ENCODE measurements around the gene IFITM1.
A peak's percentile ranks its signal among the peaks of the same experiment; 100 is the strongest.
"Not testable (repeated sequence)": the region's sequence is repeated elsewhere in the genome, so short reads cannot be mapped to it uniquely, and the experiment has no call there.

Gene IFITM1

DNA sequence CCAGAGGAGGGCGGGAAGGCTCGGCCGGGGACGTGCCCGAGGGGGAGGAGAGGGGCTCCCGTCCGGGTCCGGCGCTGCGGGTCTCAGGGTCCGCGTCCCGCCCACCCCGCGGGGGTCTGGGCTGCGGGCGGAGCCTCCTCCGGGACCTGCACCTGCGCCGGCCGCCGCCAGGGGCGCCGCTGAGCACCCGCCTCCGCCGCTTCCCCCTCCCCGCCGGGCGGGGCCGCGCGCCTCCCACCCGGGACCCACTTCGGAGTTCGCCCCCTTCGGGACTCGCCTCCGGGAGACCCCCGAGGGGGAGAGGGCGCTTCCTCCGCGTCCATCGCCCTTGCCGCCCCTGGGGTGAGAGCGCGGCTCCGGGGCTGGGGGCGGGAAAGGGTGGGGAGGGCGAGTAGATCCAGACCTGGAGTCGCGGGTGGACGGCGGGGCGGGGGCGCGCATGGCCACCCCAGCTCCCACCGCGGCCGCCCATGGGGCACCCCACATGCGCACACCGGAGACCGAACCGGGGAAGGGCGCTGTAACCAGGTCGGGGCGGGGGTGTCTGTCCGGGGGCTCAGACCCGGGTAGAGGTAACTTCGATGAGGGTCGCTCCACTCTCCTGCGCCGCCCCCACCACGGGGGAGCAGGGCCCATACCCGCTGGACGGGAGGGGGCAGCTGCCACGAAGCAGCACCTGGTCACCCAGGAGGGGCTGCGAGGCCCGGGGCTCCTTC lies 4.7 kb downstream of the IFITM1 start:
- H3K36me3 Mint-ChIP-seq (ENCODE audit: low read depth), result peaks cover 34% of the 10 kb centered on the region
- not testable (repeated sequence) for H3K27ac Mint-ChIP-seq, H3K9me3 Mint-ChIP-seq, H3K27me3 Mint-ChIP-seq
- peak; percentile 1 for ATAC-seq
- DNase-seq, result peak; percentile 15
- H3K4me1 Mint-ChIP-seq, result peaks cover 32% of the 10 kb centered on the region
- H3K4me3 Mint-ChIP-seq, result peak overlapping the region; percentile 89

- not testable (repeated sequence) for H3K27me3 Mint-ChIP-seq, H3K9me3 Mint-ChIP-seq
- H3K4me1 Mint-ChIP-seq, result peaks cover 37% of the 10 kb centered on the region
- peak overlapping the region; percentile 89 for H3K4me3 Mint-ChIP-seq
- H3K27ac Mint-ChIP-seq, result peak overlapping the region; percentile 94
- H3K36me3 Mint-ChIP-seq (ENCODE audit: low read depth), result peaks cover 29% of the 10 kb centered on the region
- peak; percentile 23 for ATAC-seq
- peak; percentile 20 for DNase-seq
These were observed 5.5 kb downstream of the IFITM1 start for GRCh38 chr11:319121-319887.

GRCh38 chr11:319888-320273 lies 6.0 kb downstream of the IFITM1 start:
- H3K27me3 Mint-ChIP-seq, H3K9me3 Mint-ChIP-seq: not testable (repeated sequence)
- Mint-ChIP-seq H3K4me3 (peak overlapping the region; percentile 89), H3K36me3 (ENCODE audit: low read depth) (peaks cover 23% of the 10 kb centered on the region), H3K4me1 (peaks cover 43% of the 10 kb centered on the region), H3K27ac (peak overlapping the region; percentile 94)
- ATAC-seq, result peak; percentile 38
- peak; percentile 37 for DNase-seq

DNA sequence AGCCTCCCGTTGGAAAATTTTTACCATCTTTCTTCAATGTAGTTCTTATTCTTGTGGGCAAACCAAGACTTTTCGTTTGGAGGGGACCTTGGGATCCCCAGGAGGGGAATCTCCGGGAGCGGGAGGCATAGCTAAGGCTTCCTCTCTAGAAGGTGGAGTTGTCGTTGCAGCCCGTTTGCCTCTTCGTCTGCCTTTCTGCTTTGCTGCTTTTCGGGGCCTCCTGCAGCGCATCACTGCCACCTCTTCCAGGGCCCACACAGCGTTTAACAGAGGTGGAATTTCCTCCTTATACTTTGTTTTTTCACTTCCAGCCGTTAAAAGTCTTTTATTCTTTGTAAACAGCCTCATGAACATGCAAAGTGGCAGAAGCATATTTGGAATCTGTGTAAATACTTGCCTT lies 10.3 kb downstream of the IFITM1 start:
- H3K4me3 Mint-ChIP-seq, result peak overlapping the region; percentile 28

DNA sequence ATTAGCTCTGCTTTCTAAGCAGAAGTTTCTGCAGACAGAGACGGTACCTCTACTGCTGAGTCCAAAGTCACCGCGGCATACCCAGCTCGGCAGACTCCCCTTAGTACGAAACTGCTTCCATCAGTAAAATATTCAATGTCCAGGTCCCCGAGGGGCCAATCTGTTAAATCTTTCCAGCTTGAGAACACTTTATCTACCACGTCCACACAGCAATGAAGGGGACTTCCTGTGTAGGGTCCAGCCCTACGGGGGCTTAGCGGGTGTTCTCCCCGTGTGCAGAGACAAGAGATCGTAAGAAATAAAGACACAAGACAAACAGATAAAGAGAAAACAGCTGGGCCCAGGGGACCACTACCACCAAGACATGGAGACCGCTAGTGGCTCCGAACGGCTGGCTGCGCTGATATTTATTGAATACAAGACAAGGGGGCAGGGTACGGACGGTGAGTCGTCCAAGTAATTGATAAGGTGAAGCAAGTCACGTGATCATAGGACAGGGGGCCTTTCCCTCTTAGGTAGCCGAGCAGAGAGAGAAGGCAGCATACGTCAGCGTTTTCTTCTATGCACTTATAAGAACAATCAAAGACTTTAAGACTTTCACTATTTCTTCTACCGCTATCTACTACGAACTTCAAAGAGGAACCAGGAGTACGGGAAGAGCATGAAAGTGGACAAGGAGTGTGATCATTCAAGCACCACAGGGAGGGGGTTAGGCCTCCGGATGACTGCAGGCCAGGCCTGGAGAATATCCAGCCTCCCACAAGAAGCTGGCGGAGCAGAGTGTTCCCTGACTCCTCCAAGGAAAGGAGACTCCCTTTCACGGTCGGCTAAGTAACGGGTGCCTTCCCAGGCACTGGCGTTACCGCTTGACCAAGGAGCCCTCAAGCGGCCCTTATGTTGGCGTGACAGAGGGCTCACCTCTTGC lies 11.0 kb downstream of the IFITM1 start:
- not testable (repeated sequence) for ATAC-seq; H3K27me3 Mint-ChIP-seq; H3K36me3 Mint-ChIP-seq (ENCODE audit: low read depth); H3K9me3 Mint-ChIP-seq; DNase-seq
- Mint-ChIP-seq H3K4me1 (peaks cover 69% of the 10 kb centered on the region), H3K27ac (peak overlapping the region; percentile 55), H3K4me3 (peak overlapping the region; percentile 28)

More for the DNA sequence above, 10.3 kb downstream of the IFITM1 start:
- no peak for ATAC-seq
- no peak for DNase-seq
- Mint-ChIP-seq H3K9me3 (no peaks in the 10 kb centered on the region), H3K27ac (peak overlapping the region; percentile 55), H3K27me3 (no peaks in the 10 kb centered on the region), H3K36me3 (ENCODE audit: low read depth) (peaks cover 7% of the 10 kb centered on the region), H3K4me1 (peaks cover 65% of the 10 kb centered on the region)

- ATAC-seq, result peak; percentile 15
- H3K9me3 Mint-ChIP-seq, result no peaks in the 10 kb centered on the region
- peak overlapping the region; percentile 87 for H3K27ac Mint-ChIP-seq
- H3K36me3 Mint-ChIP-seq (ENCODE audit: low read depth), result no peaks in the 10 kb centered on the region
- no peak for DNase-seq
- H3K4me1 Mint-ChIP-seq, result peaks cover 73% of the 10 kb centered on the region
- H3K4me3 Mint-ChIP-seq, result peak overlapping the region; percentile 64
- peaks cover 2% of the 10 kb centered on the region for H3K27me3 Mint-ChIP-seq
These were observed 12.2 kb downstream of the IFITM1 start for GRCh38 chr11:325796-326591.

- H3K4me1 Mint-ChIP-seq, result peaks cover 78% of the 10 kb centered on the region
- H3K9me3 Mint-ChIP-seq, result no peaks in the 10 kb centered on the region
- peak overlapping the region; percentile 64 for H3K4me3 Mint-ChIP-seq
- peaks cover 2% of the 10 kb centered on the region for H3K27me3 Mint-ChIP-seq
- H3K27ac Mint-ChIP-seq, result peak overlapping the region; percentile 87
- ATAC-seq (no peak), DNase-seq (no peak)
- no peaks in the 10 kb centered on the region for H3K36me3 Mint-ChIP-seq (ENCODE audit: low read depth)
These were observed 12.7 kb downstream of the IFITM1 start for GRCh38 chr11:326592-326841.

- ATAC-seq, result peak; percentile 57
- H3K4me1 Mint-ChIP-seq, result peaks cover 83% of the 10 kb centered on the region
These were observed 13.2 kb downstream of the IFITM1 start for GRCh38 chr11:326842-327580.

DNA sequence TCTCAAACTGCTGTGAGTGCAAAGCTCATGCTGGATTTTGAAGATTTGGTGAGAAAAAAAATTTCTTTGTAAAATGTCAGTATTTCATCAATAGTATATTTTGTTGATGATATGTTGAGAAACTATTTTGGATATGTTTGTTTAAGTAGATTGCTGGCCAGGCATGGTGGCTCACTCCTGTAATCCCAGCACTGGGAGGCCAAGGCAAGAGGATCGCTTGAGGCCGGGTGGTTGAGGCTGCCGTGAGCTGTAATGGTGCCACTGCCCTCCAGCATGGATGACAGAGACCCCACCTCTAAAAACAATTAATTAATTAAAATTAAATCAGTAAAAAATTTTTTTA lies 13.7 kb downstream of the IFITM1 start:
- Mint-ChIP-seq H3K4me3 (peak overlapping the region; percentile 64), H3K27me3 (peaks cover 2% of the 10 kb centered on the region), H3K9me3 (no peaks in the 10 kb centered on the region), H3K4me1 (peaks cover 85% of the 10 kb centered on the region), H3K27ac (peak overlapping the region; percentile 87), H3K36me3 (ENCODE audit: low read depth) (no peaks in the 10 kb centered on the region)
- ATAC-seq (no peak), DNase-seq (no peak)

More at GRCh38 chr11:326842-327580, 13.2 kb downstream of the IFITM1 start:
- Mint-ChIP-seq H3K27me3 (peaks cover 2% of the 10 kb centered on the region), H3K4me3 (peak overlapping the region; percentile 64), H3K9me3 (no peaks in the 10 kb centered on the region), H3K27ac (peak overlapping the region; percentile 87), H3K36me3 (ENCODE audit: low read depth) (no peaks in the 10 kb centered on the region)
- peak; percentile 81 for DNase-seq

DNA sequence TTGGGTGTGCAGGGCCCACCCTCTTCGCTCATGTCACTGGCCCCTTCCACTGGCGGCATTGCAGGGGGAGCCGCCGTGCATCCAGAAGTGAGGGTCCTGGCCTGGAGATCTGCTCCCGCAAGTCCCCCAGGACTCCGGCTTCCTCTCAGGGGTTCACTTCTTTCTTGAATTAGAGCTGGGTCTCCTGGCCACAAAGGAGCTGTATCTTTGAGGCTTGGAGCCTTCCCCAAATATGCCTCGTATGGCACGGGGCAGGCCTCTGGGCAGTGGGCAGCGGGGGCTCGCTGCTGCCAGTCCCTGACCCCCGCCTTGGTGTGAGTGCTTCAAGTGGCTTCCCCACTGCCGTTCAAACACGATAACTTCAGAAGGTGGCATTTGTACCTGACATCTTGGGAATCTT lies 14.2 kb downstream of the IFITM1 start:
- Mint-ChIP-seq H3K27me3 (peaks cover 2% of the 10 kb centered on the region), H3K27ac (no peak overlapping the region), H3K36me3 (ENCODE audit: low read depth) (no peaks in the 10 kb centered on the region), H3K9me3 (no peaks in the 10 kb centered on the region), H3K4me1 (peaks cover 88% of the 10 kb centered on the region), H3K4me3 (no peak overlapping the region)
- no peak for ATAC-seq
- no peak for DNase-seq

DNA sequence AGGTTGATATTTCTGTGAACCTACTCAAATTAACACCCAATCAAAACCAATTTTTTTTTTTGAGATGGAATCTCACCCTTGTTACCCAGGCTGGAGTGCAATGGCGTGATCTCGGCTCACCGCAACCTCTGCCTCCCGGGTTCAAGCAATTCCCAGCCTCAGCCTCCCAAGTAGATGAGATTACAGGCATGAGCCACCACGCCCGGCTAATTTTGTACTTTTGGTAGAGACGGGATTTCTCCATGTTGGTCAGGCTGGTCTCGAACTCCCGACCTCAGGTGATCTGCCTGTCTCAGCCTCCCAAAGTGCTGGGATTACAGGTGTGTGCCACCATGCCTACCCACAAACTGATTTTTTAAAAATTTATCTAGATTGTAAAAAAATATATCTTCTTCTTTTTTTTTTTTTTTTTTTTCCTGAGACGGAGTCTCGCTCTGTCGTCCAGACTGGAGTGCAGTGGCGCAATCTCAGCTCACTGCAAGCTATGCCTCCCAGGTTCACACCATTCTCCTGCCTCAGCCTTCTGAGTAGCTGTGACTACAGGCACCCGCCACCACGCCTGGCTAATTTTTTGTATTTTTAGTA lies 14.8 kb downstream of the IFITM1 start:
- peaks cover 85% of the 10 kb centered on the region for H3K4me1 Mint-ChIP-seq
- H3K9me3 Mint-ChIP-seq; H3K4me3 Mint-ChIP-seq; H3K27ac Mint-ChIP-seq; DNase-seq; H3K36me3 Mint-ChIP-seq (ENCODE audit: low read depth); H3K27me3 Mint-ChIP-seq; ATAC-seq: not testable (repeated sequence)

DNA sequence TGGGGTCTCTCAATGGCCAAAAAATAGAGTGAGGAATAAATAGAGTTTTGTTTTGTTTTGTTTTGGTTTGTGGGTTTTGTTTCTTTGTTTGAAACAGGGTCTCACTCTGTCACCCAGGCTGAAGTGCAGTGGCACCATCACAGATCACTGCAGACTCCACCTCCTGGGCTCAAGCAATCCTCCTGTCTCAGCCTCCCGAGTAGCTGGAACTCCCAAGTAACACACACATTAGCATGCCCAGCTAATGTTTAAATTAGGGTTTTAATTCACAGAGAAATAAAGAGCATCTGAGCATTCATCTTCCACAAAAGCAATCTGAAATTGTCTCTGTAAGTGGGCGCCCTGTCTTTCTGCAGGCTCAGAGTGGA lies 16.0 kb downstream of the IFITM1 start:
- Mint-ChIP-seq H3K27ac (peak overlapping the region; percentile 75), H3K27me3 (peaks cover 2% of the 10 kb centered on the region), H3K36me3 (ENCODE audit: low read depth) (no peaks in the 10 kb centered on the region), H3K4me1 (peaks cover 78% of the 10 kb centered on the region), H3K4me3 (peak overlapping the region; percentile 62), H3K9me3 (no peaks in the 10 kb centered on the region)
- DNase-seq (no peak), ATAC-seq (no peak)

DNA sequence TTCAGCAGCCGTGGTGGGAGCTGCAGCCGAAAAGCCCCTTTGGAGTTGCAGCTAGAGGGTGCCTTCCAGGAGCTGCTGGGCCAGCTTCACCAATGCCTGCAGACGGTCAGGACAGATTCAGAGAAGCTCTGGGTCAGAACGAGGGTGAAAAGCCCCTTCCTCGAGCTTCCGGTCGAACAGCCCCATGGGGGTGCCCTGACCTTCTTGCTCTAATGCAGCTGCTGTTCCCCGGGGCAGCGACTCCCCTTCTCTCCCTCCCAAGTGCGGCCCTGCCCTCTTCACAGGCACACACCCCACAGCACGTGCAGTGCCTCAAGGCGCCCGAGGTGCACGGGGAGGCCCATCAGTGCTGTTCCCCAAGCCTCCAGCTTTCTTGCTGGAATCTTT lies 16.5 kb downstream of the IFITM1 start:
- H3K27ac Mint-ChIP-seq, result peak overlapping the region; percentile 75
- H3K9me3 Mint-ChIP-seq, result no peaks in the 10 kb centered on the region
- H3K4me1 Mint-ChIP-seq, result peaks cover 76% of the 10 kb centered on the region
- DNase-seq, result no peak
- H3K36me3 Mint-ChIP-seq (ENCODE audit: low read depth), result no peaks in the 10 kb centered on the region
- H3K27me3 Mint-ChIP-seq, result peaks cover 2% of the 10 kb centered on the region
- no peak overlapping the region for H3K4me3 Mint-ChIP-seq
- no peak for ATAC-seq

All from activated naive CD8-positive, alpha-beta T cell treated with anti-CD3 and anti-CD28 coated beads, Interleukin-2, amount 50 U/mL, for 24 hours (primary cell).